ENCODE data around the gene HAS3.
"Not testable (repeated sequence)": the region's sequence is repeated elsewhere in the genome, so short reads cannot be mapped to it uniquely, and the experiment has no call there.

HAS3 gene

DNA sequence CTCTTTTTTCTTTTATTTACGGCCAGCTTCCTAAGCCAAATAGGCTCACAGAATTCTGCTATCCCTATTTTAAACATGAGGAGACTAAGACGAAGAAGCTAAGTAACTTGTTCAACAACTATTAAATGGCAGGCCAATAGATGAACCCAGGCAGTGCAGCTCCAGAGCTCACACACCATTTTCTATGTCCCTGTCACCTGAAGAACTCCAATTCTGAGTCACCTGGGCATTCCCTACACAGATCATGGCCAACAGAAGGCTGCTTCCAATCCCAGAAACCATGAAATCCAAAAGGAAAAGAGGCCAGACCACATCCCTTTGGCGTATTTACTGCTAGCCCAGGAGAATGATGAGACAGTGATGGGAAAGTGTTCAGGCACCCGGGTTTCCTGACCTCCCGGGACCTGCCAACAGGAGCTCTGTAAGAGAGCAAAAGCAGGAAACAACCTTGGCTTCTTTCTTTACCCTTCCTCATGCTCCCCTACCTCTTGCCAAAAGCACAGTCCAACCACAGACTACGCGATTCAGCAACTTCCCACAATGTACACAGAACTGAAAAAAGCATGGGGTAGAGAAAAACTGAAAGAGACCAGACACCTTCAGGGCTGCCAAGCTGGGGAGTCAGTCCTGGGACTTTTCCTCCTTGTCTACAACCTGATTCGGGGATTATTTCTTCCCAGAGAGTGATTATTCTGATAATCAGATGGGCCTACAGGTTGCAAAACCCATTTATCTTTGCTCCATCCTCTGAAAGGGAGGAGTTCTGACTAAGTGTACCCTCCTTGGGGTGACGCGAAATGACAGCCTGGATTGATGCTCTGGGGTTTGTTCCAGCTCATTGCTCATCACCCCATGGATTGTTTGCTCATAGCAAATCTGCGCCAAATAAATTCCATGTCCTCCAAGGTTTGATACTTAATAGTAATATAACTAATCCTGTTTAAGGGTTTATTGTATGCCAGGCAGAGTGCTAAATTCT, 47.8 kb upstream of the HAS3 start:
- H3K4me3 ChIP-seq (replicated peaks; ENCODE audit: insufficient read depth, low read length): no peak overlapping the region
- no peaks in the 10 kb centered on the region for H3K27me3 ChIP-seq (ENCODE audit: insufficient read depth, poor library complexity, severe bottlenecking)
- DNase-seq (ENCODE audit: low read depth in 1 of 2, low spot score in 1 of 2): peak in 1 of 2 experiments; percentile 73
- peak overlapping the region; percentile 40; the same call in 1 of the 2 replicates for H3K27ac ChIP-seq (replicated peaks)
- TF ChIP-seq, protein P1, sequence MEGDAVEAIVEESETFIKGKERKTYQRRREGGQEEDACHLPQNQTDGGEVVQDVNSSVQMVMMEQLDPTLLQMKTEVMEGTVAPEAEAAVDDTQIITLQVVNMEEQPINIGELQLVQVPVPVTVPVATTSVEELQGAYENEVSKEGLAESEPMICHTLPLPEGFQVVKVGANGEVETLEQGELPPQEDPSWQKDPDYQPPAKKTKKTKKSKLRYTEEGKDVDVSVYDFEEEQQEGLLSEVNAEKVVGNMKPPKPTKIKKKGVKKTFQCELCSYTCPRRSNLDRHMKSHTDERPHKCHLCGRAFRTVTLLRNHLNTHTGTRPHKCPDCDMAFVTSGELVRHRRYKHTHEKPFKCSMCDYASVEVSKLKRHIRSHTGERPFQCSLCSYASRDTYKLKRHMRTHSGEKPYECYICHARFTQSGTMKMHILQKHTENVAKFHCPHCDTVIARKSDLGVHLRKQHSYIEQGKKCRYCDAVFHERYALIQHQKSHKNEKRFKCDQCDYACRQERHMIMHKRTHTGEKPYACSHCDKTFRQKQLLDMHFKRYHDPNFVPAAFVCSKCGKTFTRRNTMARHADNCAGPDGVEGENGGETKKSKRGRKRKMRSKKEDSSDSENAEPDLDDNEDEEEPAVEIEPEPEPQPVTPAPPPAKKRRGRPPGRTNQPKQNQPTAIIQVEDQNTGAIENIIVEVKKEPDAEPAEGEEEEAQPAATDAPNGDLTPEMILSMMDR (IDR thresholded peaks at IDR 0.05; ENCODE audit: insufficient read depth, low read length): no peak
- TF ChIP-seq POLR2AphosphoS5 (IDR thresholded peaks at IDR 0.05; ENCODE audit: low read depth): no peak
- TF ChIP-seq SPI1 (IDR thresholded peaks at IDR 0.05; ENCODE audit: borderline replicate concordance, low read depth): no peak

DNA sequence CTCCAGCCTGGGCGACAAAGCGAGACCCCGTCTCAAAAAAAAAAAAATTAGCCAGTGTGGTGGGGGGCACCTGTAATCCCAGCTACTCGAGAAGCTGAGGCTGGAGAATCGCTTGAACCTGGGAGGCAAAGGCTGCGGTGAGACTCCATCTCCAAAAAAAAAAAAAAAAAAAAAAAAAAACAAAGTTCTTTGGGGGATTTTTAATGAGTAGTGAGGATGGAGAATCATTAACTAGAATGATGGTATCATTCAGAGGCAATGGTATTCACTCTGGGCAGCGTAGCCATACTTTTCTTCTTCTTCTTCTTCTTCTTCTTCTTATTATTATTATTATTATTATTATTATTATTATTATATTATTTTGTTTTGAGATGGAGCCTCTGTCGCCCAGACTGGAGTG, 42.0 kb upstream of the HAS3 start:
- not testable (repeated sequence) for H3K27ac ChIP-seq (replicated peaks); H3K4me3 ChIP-seq (replicated peaks; ENCODE audit: insufficient read depth, low read length); DNase-seq (ENCODE audit: low read depth in 1 of 2, low spot score in 1 of 2); H3K27me3 ChIP-seq (ENCODE audit: insufficient read depth, poor library complexity, severe bottlenecking)

DNA sequence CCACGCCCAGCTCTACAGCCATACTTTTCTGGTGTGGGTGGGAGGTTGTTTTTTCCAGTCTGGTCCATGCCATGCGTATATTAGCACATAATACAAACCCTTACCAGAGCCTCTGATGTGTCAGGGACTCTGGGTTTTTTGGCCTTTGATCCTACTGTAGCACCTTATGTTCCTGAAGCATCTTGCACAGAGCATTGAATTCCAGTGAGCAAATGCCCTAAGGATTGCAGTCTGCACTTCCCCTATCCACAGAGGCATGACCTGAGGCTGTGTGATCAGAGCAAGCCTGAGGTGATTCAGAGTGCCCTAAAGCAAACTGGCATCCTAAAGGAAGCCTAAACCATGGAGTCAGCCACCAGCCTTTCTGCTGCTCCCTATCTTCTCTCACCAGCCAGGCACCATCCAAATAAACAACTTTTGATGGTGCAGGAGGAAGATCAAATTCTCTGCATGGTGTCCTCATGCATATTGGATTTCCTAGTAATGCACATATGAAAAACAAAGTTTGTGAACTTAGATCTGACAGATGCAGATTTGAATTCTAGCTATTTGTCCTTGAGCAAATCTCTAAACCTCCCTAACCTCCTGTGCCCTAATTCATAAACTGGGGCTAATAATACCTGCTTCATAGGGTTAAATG, 41.2 kb upstream of the HAS3 start:
- Histone ChIP-seq H3K27ac (replicated peaks) (no peak overlapping the region), H3K27me3 (ENCODE audit: insufficient read depth, poor library complexity, severe bottlenecking) (no peaks in the 10 kb centered on the region), H3K4me3 (replicated peaks; ENCODE audit: insufficient read depth, low read length) (no peak overlapping the region)
- no peak for DNase-seq (ENCODE audit: low read depth in 1 of 2, low spot score in 1 of 2)
- TF ChIP-seq, protein P2, sequence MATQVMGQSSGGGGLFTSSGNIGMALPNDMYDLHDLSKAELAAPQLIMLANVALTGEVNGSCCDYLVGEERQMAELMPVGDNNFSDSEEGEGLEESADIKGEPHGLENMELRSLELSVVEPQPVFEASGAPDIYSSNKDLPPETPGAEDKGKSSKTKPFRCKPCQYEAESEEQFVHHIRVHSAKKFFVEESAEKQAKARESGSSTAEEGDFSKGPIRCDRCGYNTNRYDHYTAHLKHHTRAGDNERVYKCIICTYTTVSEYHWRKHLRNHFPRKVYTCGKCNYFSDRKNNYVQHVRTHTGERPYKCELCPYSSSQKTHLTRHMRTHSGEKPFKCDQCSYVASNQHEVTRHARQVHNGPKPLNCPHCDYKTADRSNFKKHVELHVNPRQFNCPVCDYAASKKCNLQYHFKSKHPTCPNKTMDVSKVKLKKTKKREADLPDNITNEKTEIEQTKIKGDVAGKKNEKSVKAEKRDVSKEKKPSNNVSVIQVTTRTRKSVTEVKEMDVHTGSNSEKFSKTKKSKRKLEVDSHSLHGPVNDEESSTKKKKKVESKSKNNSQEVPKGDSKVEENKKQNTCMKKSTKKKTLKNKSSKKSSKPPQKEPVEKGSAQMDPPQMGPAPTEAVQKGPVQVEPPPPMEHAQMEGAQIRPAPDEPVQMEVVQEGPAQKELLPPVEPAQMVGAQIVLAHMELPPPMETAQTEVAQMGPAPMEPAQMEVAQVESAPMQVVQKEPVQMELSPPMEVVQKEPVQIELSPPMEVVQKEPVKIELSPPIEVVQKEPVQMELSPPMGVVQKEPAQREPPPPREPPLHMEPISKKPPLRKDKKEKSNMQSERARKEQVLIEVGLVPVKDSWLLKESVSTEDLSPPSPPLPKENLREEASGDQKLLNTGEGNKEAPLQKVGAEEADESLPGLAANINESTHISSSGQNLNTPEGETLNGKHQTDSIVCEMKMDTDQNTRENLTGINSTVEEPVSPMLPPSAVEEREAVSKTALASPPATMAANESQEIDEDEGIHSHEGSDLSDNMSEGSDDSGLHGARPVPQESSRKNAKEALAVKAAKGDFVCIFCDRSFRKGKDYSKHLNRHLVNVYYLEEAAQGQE (IDR thresholded peaks at IDR 0.05; ENCODE audit: insufficient replicate concordance, low read depth): no peak
- 0 out of 2 replicates have a peak, but pooled peaks have one; percentile 3 for TF ChIP-seq SPI1 (IDR thresholded peaks at IDR 0.05; ENCODE audit: borderline replicate concordance, low read depth)

DNA sequence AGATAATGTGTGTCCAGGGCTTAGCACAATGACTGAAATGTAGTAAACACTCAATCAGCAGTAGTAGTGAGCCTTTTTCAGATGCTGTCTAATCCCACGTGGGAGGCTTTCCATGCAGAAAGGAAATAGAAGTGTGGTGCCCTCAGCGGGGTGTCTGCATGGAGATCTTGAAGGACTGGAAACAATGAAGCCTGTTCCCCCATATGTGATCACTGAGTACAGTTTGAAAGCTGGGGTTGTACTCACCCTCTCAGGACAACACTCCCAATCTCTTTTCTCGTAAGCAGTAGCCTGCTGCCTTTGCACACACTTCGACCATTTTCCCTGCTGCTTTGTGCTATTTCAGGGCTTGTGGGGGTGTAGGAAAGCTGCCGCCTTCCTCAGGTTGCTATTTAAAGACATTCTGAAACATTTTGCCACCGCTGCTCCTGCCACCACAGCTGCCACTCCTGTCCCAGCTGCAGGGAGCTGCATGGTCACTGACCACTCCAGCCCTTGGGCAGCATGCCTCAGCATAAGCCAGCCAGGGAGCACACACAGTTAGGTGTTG, 40.6 kb upstream of the HAS3 start:
- no peak for DNase-seq (ENCODE audit: low read depth in 1 of 2, low spot score in 1 of 2)
- H3K4me3 ChIP-seq (replicated peaks; ENCODE audit: insufficient read depth, low read length): no peak overlapping the region
- TF ChIP-seq GABPA (IDR thresholded peaks at IDR 0.05; ENCODE audit: low read depth) (no peak), POLR2AphosphoS5 (IDR thresholded peaks at IDR 0.05; ENCODE audit: low read depth) (no peak), SPI1 (IDR thresholded peaks at IDR 0.05; ENCODE audit: borderline replicate concordance, low read depth) (no peak)
- TF ChIP-seq, protein P2 (IDR thresholded peaks at IDR 0.05; ENCODE audit: insufficient replicate concordance, low read depth): no peak
- TF ChIP-seq, protein P1 (IDR thresholded peaks at IDR 0.05; ENCODE audit: insufficient read depth, low read length): no peak
- H3K27ac ChIP-seq (replicated peaks): no peak overlapping the region
- H3K27me3 ChIP-seq (ENCODE audit: insufficient read depth, poor library complexity, severe bottlenecking): no peaks in the 10 kb centered on the region
